GM12891 (cell line): Measurements from ENCODE around the gene CFAP46.

ENCODE experiments used
- DNase-seq: peaks from one replicate; pipeline ENCODE4 v3.0.0; 2011; ENCODE audit warnings: low spot score; ENCODE audit not compliant: insufficient read length
- FAIRE-seq: peaks from 2 replicates; lab custom pipeline; 2011; peaks lifted over from hg19 to GRCh38; lab: Jason Lieb, UNC
- PAX5 ChIP-seq: IDR thresholded peaks from 2 replicates; pipeline ENCODE4 v1.6.1; 2011; ENCODE audit warnings: low read length, moderate library complexity, mild to moderate bottlenecking; ENCODE audit not compliant: insufficient read depth, severe bottlenecking
- POLR2A ChIP-seq: IDR thresholded peaks from 2 replicates; pipeline ENCODE4 v1.6.1; 2011; ENCODE audit warnings: low read depth, low read length, control low read depth
- POLR2AphosphoS5 ChIP-seq: IDR thresholded peaks from 2 replicates; pipeline ENCODE4 v1.6.1; 2011; ENCODE audit warnings: low read depth, low read length, control low read depth
- POU2F2 ChIP-seq: IDR thresholded peaks from 2 replicates; pipeline ENCODE4 v1.6.1; 2011; ENCODE audit warnings: low read depth, mild to moderate bottlenecking, control low read depth, low read length, moderate library complexity
- SPI1 ChIP-seq: IDR thresholded peaks from 2 replicates; pipeline ENCODE4 v1.6.1; 2011; ENCODE audit warnings: low read depth, low read length, control low read depth
- TAF1 ChIP-seq: IDR thresholded peaks from 2 replicates; pipeline ENCODE4 v1.6.1; 2011; ENCODE audit warnings: low read depth, low read length, control low read depth

The CFAP46 gene

DNA sequence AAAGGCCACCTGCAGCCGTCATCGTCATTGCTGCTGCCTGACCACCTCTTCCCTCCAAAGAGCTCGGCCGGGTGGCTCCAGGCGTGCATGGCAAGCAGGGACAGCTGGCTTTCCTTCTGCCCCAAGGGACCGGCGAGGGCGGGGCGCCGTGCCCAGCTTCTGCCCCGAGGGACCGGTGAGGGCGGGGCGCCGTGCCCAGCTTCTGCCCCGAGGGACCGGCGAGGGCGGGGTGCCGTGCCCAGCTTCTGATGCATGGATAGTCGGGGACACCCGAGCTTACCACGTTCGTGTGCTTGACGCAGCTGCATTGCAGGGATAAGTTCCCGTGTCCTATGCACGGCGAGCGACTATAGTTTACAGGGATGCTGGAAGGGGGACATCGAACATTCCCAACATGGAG, 27.0 kb downstream of the CFAP46 start:
- DNase-seq, result no peak
- no peak for FAIRE-seq
- TF ChIP-seq POU2F2 (no peak), SPI1 (no peak), TAF1 (no peak), PAX5 (no peak), POLR2AphosphoS5 (no peak), POLR2A (no peak)

DNA sequence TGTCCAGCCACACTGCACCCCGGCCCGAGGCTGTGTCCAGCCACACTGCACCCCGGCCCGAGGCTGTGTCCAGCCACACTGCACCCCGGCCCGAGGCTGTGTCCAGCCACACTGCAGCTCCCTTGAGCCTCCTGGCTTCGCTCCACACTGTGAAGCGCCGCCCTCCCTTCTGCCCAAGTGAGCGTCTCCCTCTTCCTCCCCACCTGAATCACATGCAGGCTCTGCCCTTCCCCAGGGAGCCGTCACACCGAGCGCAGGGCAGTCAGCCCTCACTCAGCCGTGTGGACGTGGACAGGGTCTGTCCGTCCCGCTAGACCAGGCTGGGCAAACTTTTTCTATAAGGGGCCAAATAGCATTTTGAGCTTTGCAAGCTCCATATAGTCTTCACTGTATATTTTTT, 27.6 kb downstream of the CFAP46 start:
- TF ChIP-seq PAX5 (no peak), POLR2AphosphoS5 (no peak), SPI1 (no peak), POLR2A (no peak), TAF1 (no peak), POU2F2 (no peak)
- no peak for FAIRE-seq
- no peak for DNase-seq

DNA sequence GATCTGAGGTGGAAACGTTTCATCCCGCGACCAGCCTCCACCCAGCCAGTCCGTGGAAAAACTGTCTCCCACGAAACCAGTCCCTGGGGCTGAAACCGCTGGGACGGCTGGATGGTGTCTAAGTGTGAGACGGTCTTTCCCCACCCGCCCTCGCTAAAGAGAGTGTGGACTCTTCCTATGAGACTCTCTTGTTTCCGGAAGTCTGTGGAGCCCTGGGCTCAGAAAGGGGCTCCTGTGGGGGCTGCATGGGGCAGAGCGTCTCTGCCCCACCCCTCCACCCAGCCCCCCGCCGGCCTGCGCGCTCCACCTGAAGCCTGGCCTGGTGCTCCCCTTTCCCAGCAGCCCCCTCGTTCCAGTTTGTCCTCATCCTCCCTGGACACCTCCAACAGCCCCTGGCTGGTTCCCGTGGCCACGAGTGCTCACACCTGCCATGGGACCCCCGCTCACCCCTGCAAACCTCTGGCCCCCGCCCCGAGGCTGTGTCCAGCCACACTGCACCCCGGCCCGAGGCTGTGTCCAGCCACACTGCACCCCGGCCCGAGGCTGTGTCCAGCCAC, 28.7 kb downstream of the CFAP46 start:
- no peak for DNase-seq
- FAIRE-seq, result no peak
- TF ChIP-seq PAX5 (no peak), POLR2AphosphoS5 (no peak), POLR2A (no peak)

DNA sequence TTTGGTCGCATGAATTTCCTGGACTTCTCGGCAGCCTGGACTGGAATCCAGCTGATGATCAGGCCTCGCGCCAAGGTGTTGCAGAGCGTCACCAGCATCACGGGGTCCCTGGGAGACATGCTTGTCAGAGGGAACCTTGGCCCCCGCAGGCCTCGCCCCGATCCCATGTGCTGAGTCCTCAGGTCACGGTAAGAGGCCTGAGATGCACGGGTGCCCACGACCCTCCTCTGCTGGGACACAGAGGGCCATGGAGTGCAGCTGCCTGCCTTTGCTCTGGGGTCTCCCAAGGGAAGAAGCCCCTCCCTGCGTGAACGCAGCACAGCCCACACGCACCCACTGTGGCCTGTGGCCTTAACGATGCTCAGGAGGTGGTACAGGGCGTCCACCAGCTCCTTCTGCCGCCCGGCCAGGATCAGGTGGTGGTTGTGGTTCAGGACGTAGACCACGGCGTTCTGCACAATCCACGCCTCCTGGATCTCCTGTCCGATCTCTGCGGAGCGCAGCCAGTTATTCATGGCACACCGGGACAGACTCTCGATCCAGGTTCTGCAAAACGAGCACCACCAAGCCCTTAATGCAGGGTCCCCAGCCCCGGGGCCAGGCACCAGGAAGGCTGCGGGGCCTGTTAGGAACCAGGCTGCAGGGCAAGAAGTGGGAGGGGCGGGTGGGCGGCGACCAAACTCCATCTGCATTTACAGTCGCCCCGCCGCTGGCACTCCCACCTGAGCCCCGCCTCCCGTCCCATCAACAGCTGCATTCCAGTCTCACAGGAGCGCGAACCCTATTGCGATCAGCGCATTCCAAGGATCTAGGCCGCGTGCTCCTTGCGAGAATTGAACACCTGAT, 29.4 kb downstream of the CFAP46 start:
- FAIRE-seq (no peak), DNase-seq (no peak)
- TF ChIP-seq POLR2AphosphoS5 (no peak), SPI1 (no peak), POU2F2 (no peak), PAX5 (no peak), POLR2A (no peak), TAF1 (no peak)

DNA sequence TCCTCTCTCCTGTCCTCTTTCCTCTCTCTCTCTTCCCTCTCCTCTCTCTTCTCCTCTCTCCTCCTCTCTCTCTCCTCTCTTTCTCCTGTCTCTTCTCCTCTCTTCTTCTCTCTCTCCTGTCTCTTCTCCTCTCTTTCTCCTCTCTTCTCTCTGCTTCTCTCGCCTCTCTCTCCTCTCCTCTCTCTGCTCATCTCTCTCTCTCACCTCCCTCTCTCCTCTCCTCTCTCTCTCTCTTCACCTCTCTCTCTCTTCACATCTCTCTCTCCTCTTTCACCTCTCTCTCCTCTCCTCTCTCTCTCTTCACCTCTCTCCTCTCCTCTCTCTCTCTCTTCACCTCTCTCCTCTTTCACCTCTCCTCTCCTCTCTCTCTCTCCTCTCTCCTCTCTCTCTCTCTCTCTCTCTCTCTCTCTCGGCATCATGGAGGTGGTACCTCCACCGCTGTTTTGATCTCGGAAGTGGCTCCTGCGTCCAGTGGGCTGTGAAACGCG, 30.1 kb downstream of the CFAP46 start:
- FAIRE-seq (no peak), DNase-seq (no peak)
- no peak for TF ChIP-seq POU2F2
- TF ChIP-seq SPI1, result no peak
- no peak for TF ChIP-seq POLR2A
- no peak for TF ChIP-seq TAF1
- TF ChIP-seq POLR2AphosphoS5, result no peak
- TF ChIP-seq PAX5, result no peak

DNA sequence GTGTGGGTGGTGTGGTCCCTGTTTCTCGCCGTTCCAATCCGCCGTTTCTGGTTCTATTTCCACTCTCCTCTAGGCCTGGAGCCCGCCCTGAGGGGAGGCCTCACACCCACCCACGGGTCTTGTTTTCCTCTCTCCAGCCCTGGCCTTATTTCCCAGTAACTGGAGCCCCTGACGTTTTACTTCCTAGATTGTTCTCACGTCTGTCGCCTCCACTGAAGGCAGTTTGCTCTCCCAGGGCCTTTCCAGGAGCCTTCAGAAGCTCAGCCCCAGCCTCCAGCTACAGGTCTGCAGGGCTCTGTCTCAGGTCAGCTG, 30.6 kb downstream of the CFAP46 start:
- TF ChIP-seq POU2F2 (no peak), POLR2AphosphoS5 (no peak), POLR2A (no peak), PAX5 (no peak), SPI1 (no peak)
- DNase-seq (no peak), FAIRE-seq (no peak)

DNA sequence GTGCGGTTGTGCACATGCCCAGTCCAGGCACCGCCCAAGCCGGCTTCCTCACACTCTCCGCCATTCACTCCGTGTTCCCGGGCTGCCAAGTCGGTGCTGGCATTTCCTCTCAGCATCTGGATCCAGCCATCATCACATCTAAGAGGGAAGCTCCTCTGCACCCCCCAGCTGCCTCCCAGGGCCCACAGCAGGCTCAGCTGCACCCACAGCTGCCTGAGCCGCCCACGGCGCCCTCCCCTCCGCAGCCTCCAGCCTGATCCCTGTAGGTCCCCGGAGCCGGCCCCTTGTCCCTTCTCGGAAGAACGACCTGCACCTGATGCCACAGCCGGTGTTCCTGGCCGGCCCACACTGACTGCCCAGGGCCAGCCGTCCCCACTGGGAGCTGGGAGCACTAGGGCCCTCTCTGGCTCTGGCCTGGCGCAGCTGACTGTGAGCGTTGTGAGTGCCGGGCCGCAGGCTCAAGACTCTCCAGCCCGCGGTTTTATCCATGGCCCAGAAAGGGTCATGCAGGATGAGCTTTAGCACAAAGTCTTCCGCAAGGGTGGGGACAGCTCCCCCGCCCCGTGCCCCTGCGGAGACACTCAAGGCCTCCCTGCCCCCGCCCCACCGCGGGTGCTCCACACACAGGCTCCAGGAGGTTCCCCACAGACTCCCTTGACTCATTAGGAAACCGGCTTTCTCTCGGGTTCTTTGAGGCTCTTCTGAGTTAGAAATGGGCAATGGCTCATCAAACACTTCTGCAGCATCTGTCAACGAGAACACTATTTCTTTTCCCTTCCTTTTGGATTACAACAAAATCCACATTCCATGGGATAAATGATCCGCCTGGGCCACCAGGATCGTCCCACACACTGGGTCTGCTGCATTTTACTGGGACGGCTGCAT, 31.2 kb downstream of the CFAP46 start:
- FAIRE-seq (no peak), DNase-seq (no peak)
- TF ChIP-seq PAX5 (no peak), TAF1 (no peak), POLR2A (no peak), POU2F2 (no peak), POLR2AphosphoS5 (no peak), SPI1 (no peak)

DNA sequence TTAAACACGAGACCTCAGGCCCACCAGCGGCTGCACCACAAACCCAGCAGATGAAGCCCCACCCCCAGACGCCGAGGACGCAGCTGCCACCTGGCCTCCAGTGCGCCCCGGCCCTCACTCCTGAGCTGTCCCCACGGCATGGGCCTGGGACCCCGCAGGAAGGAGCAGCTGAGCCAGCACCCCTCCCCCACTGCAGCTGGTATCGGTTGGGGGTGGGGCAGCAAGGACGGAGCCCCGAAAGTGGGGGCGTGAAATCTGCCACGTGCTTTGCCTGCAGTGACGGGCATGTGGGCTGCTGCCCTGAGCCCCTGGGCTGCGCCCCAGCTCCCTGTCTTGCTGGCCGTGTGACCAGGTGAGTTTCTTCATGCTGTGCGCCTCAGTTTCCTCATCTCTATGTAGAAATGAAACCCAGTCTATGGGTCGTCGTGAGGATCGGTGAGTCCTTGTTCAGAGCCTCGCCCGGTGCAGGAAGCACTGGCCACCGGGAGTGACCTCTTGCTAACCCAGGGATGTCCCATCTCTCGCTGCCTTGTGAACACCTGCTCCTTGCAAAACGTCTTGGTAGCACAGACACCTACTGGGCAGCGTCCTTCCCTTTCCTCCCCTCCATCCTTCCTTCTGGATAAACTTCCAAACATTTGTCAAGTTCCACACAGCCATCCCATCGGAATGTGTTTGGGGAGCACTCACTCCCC, 32.0 kb downstream of the CFAP46 start:
- TF ChIP-seq SPI1, result no peak
- TF ChIP-seq POLR2A, result no peak
- DNase-seq, result no peak
- no peak for FAIRE-seq

DNA sequence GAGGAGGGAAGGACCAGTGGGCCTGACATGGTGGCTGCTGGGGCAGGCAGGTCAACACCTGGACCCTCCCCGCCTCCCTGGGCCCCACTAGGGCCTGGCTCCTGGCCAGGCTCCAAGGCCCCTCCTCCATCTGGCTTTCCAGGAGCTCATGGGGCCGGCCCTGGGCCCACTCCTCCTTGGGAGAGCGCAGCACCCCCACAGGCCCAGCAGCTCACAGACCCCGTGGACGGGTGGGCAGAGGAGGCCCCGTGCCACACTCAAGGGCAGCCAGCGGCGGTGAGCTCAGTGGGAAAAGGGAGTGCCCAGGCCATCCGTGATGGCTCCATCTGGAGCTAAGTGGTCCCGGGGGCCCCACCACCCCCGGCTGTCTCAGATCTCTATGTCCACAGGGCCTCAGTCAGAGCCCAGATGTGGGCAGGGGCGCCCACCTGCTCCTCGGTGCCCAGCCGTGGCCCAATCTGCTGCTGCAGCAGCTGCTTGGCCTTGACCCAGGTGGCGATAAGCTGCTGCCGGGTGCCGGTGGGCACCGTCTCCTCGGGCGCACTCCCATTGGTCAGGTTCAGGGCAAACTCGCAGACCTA, 32.8 kb downstream of the CFAP46 start:
- TF ChIP-seq PAX5, result no peak
- no peak for TF ChIP-seq TAF1
- TF ChIP-seq POU2F2, result no peak
- TF ChIP-seq SPI1, result no peak
- no peak for TF ChIP-seq POLR2A
- FAIRE-seq, result no peak
- no peak for DNase-seq
